ENCODE data around the gene OTUD1. TPM values are rescaled to one million over a fixed set of nuclear protein-coding genes. Genes with fewer than 3 reads are reported as not detected.

Gene OTUD1
- polyA plus RNA-seq, 1 donor (not counting 4 experiments of a cell fraction or from before 2014, with no cell fraction given), result 4.7 TPM

GRCh38 chr10:23403278-23403677, 35.6 kb upstream of the OTUD1 start:
- dilution Hi-C loops (cut with MboI; ENCODE audit: extremely low pct_ligation_motif_present, low sequenced_read_pairs), result no loop called here

GRCh38 chr10:23403719-23404118, 35.2 kb upstream of the OTUD1 start:
- TF ChIP-seq CTCF (optimal IDR thresholded peaks at IDR 0.05 in 1 of 3, IDR thresholded peaks at IDR 0.05 in 1 of 3, conservative IDR thresholded peaks at IDR 0.05 in 1 of 3; ENCODE audit: extremely low read depth in 1 of 3, insufficient read depth in 2 of 3, low read length in 3 of 3) (no peak), EZH2 (IDR thresholded peaks at IDR 0.05; ENCODE audit: low read length) (no peak)
- Histone ChIP-seq H3K36me3 (ENCODE audit: control insufficient read depth in 2 of 2, extremely low read depth in 1 of 2, insufficient read depth in 2 of 2, low read length in 2 of 2) (no peaks in the 10 kb centered on the region), H4K20me1 (ENCODE audit: control insufficient read depth, extremely low read depth, insufficient read depth, low read length) (no peaks in the 10 kb centered on the region), H3K4me1 (ENCODE audit: control insufficient read depth, extremely low read depth, insufficient read depth, low read length) (no peaks in the 10 kb centered on the region), H3K9ac (ENCODE audit: control insufficient read depth, extremely low read depth, insufficient read depth, low read length) (no peak overlapping the region), H3K79me2 (ENCODE audit: control insufficient read depth, insufficient read depth, low read length) (no peaks in the 10 kb centered on the region), H3K27me3 (ENCODE audit: control insufficient read depth, extremely low read depth, insufficient read depth, low read length) (no peaks in the 10 kb centered on the region), H3K4me3 (ENCODE audit: control insufficient read depth in 2 of 3, extremely low read depth in 1 of 3, insufficient read depth in 2 of 3, low read depth in 1 of 3, low read length in 3 of 3) (no peak overlapping the region), H3K27ac (ENCODE audit: control insufficient read depth, insufficient read depth, low read length) (no peak overlapping the region), H3K9me3 (ENCODE audit: control insufficient read depth, low read depth, low read length) (no peaks in the 10 kb centered on the region), H3K9me1 (ENCODE audit: control insufficient read depth, extremely low read depth, insufficient read depth, low read length) (no peaks in the 10 kb centered on the region), H2AFZ (ENCODE audit: control insufficient read depth, low read length) (no peak overlapping the region), H3K4me2 (ENCODE audit: control insufficient read depth, extremely low read depth, insufficient read depth, low read depth, low read length) (no peak overlapping the region)
- dilution Hi-C loops (cut with MboI; ENCODE audit: extremely low pct_ligation_motif_present, low sequenced_read_pairs), result no loop called here
- no peak for FAIRE-seq
- DNase-seq (ENCODE audit: low read depth, low spot score), result no peak

More at GRCh38 chr10:23403278-23403677, 35.6 kb upstream of the OTUD1 start:
- FAIRE-seq, result no peak
- no peak for TF ChIP-seq EZH2 (IDR thresholded peaks at IDR 0.05; ENCODE audit: low read length)
- TF ChIP-seq CTCF (optimal IDR thresholded peaks at IDR 0.05 in 1 of 3, IDR thresholded peaks at IDR 0.05 in 1 of 3, conservative IDR thresholded peaks at IDR 0.05 in 1 of 3; ENCODE audit: extremely low read depth in 1 of 3, insufficient read depth in 2 of 3, low read length in 3 of 3), result no peak
- Histone ChIP-seq H3K79me2 (ENCODE audit: control insufficient read depth, insufficient read depth, low read length) (no peaks in the 10 kb centered on the region), H3K9me1 (ENCODE audit: control insufficient read depth, extremely low read depth, insufficient read depth, low read length) (no peaks in the 10 kb centered on the region), H3K9me3 (ENCODE audit: control insufficient read depth, low read depth, low read length) (no peaks in the 10 kb centered on the region), H3K9ac (ENCODE audit: control insufficient read depth, extremely low read depth, insufficient read depth, low read length) (no peak overlapping the region), H3K27ac (ENCODE audit: control insufficient read depth, insufficient read depth, low read length) (no peak overlapping the region), H3K36me3 (ENCODE audit: control insufficient read depth in 2 of 2, extremely low read depth in 1 of 2, insufficient read depth in 2 of 2, low read length in 2 of 2) (no peaks in the 10 kb centered on the region), H2AFZ (ENCODE audit: control insufficient read depth, low read length) (no peak overlapping the region), H3K4me3 (ENCODE audit: control insufficient read depth in 2 of 3, extremely low read depth in 1 of 3, insufficient read depth in 2 of 3, low read depth in 1 of 3, low read length in 3 of 3) (no peak overlapping the region), H3K27me3 (ENCODE audit: control insufficient read depth, extremely low read depth, insufficient read depth, low read length) (no peaks in the 10 kb centered on the region), H3K4me1 (ENCODE audit: control insufficient read depth, extremely low read depth, insufficient read depth, low read length) (no peaks in the 10 kb centered on the region), H3K4me2 (ENCODE audit: control insufficient read depth, extremely low read depth, insufficient read depth, low read depth, low read length) (no peak overlapping the region), H4K20me1 (ENCODE audit: control insufficient read depth, extremely low read depth, insufficient read depth, low read length) (no peaks in the 10 kb centered on the region)
- DNase-seq (ENCODE audit: low read depth, low spot score), result no peak
